ENCODE data around the gene CACNA1E. TPM values are rescaled to one million over a fixed set of nuclear protein-coding genes. Genes with fewer than 3 reads are reported as not detected.

The CACNA1E gene
- total RNA-seq, 1 experiment from 2014 or later = 0.46 TPM

- no peak overlapping the region for H3K4ac ChIP-seq (ENCODE audit: low read depth, low read length)
- WGBS (ENCODE audit: extremely low coverage, insufficient read length, low lambda C conversion rate) = no CpG with 5 or more reads among the region's 2 CpGs
- H3K18ac ChIP-seq (ENCODE audit: insufficient read length, low read depth, low read length) = no peak overlapping the region
- DNase-seq = no peak
- no peak overlapping the region for H4K8ac ChIP-seq (replicated peaks; ENCODE audit: insufficient read length, low read depth, low read length)
- Mint-ChIP-seq H3K4me3 (no peak overlapping the region), H3K4me1 (no peaks in the 10 kb centered on the region), H3K27ac (no peak overlapping the region), H3K36me3 (ENCODE audit: insufficient read depth in 1 of 3, low read depth in 3 of 3) (peaks cover 0 to 2% (median 0%) of the 10 kb centered on the region in 3 experiments; a peak in 1 of 7 replicates), H3K27me3 (ENCODE audit: low read depth) (peaks cover 5% of the 10 kb centered on the region), H3K9me3 (peaks cover under 1 to 2% of the 10 kb centered on the region in 2 experiments; a peak in 3 of 5 replicates)
- H2BK15ac ChIP-seq (ENCODE audit: low read depth, low read length) = no peak overlapping the region
- no peaks in the 10 kb centered on the region for H3K23me2 ChIP-seq (ENCODE audit: insufficient read length, low read depth, low read length, poor library complexity, severe bottlenecking)
- H4K20me1 ChIP-seq (ENCODE audit: control insufficient read depth, insufficient read depth, insufficient read length) = no peaks in the 10 kb centered on the region
- H3K79me1 ChIP-seq (ENCODE audit: insufficient read depth, low read depth, low read length, poor library complexity, severe bottlenecking) = no peaks in the 10 kb centered on the region
- H3K23ac ChIP-seq (ENCODE audit: insufficient read length, low read depth, low read length) = no peak overlapping the region
- no peak overlapping the region for H4K91ac ChIP-seq (ENCODE audit: insufficient read length, low read depth, low read length)
- no peaks in the 10 kb centered on the region for H3K9me3 ChIP-seq (ENCODE audit: control insufficient read depth, low read depth, low read length)
- no peaks in the 10 kb centered on the region for H3K79me2 ChIP-seq (ENCODE audit: insufficient read depth, low read length)
- H3K27me3 ChIP-seq (ENCODE audit: insufficient read depth, low read length) = no peaks in the 10 kb centered on the region
- no peak for TF ChIP-seq CTCF (conservative IDR thresholded peaks at IDR 0.05)
- no peak overlapping the region for H3K4me2 ChIP-seq (ENCODE audit: insufficient read depth, insufficient read length, low read length)
- no peak overlapping the region for H2BK12ac ChIP-seq (ENCODE audit: insufficient read length, low read depth, low read length)
- no peak overlapping the region for H3K9ac ChIP-seq (ENCODE audit: extremely low read depth, insufficient read length, low read length)
- no peak overlapping the region for H3K14ac ChIP-seq (ENCODE audit: insufficient read depth, low read length)
- H2AFZ ChIP-seq (ENCODE audit: low read length) = no peak overlapping the region
- no peak overlapping the region for H3K56ac ChIP-seq (ENCODE audit: insufficient read length, low read depth, low read length)
- no peak overlapping the region for H2BK20ac ChIP-seq (ENCODE audit: low read depth, low read length, poor library complexity, severe bottlenecking)
- no peak overlapping the region for H4K5ac ChIP-seq (ENCODE audit: insufficient read length, low read depth, low read length)
- H3K27ac ChIP-seq (ENCODE audit: insufficient read length, low read depth, low read length) = no peak overlapping the region
- H2BK5ac ChIP-seq (ENCODE audit: insufficient read length, low read length) = no peak overlapping the region
- H2BK120ac ChIP-seq (ENCODE audit: low read depth, low read length, poor library complexity, severe bottlenecking) = no peak overlapping the region
- H3K4me1 ChIP-seq (ENCODE audit: insufficient read depth, low read length) = no peaks in the 10 kb centered on the region
- no peak overlapping the region for H3T11ph ChIP-seq (ENCODE audit: low read length)
- H2AK5ac ChIP-seq (ENCODE audit: insufficient read length, low read length) = no peak overlapping the region
Measured at GRCh38 chr1:181685211-181685610, 201.9 kb downstream of the CACNA1E start.
